GM11168 (cell line): ENCODE results near the gene ANKRD17.
"Not testable (repeated sequence)": the region's sequence is repeated elsewhere in the genome, so short reads cannot be mapped to it uniquely, and the experiment has no call there.

Experiments used
- in situ Hi-C: fragments of 300-500 bp; cut with MboI; formaldehyde crosslinking; loops from one replicate; pipeline ENCODE4 v1.12.0; 2022; ENCODE audit warnings: low sequenced_read_pairs; ENCODE audit not compliant: unreplicated experiment

The ANKRD17 gene

DNA sequence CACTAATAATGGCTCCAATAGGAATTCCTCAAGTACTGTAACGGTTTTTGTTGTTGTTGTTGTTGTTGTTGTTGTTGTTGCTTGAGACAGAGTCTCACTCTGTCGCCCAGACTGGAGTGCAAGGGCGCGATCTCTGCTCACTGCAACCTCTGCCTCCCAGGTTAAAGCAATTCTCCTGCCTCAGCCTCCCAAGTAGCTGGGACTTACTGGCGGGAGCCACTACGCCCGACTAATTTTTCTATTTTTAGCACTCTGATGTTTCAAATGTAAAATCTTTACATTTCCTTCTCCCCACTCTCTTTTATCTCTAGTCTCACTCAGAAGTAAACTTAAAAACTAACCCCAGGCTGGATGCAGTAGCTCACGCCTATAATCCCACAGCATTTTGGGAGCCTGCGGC is 8.0 kb downstream of the ANKRD17 start:
- in situ Hi-C loops, result no loop called here

DNA sequence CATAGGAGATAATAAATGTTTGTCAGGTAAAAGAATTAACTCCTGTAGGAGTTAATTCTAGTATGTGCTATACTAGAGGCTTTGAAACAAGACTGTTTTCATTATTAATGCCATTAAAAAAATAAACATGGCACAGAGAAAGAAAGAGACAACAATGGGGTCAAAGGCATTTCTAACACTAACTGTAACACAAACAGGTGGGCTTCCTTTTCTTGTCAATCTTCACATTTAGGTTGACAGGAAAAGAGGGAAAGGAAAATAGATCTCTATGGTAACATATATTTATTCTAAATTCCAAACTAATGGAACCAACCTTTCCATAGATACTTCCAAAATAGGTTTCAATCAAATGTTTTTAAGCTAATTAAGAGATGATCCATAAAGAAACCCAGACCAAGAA is 9.8 kb downstream of the ANKRD17 start:
- in situ Hi-C loops, result no loop called here

DNA sequence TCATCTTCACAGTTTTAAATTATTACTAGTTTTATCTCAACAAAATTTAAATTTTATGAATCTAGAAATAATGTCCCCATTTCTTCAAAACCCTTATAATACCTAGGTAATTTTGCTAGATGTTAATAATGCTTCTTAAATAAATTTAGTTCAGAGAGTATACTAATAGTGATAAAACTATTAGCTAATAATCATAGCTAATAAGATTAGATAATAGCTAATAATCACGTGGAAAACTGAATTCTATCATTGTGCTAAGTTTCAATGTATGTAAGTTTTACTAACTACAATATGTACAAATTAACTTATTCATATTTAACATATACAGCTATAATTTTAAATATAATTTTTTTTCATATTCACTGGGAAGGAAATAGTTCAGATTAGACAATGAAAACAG is 10.2 kb downstream of the ANKRD17 start:
- in situ Hi-C loops, result no loop called here

DNA sequence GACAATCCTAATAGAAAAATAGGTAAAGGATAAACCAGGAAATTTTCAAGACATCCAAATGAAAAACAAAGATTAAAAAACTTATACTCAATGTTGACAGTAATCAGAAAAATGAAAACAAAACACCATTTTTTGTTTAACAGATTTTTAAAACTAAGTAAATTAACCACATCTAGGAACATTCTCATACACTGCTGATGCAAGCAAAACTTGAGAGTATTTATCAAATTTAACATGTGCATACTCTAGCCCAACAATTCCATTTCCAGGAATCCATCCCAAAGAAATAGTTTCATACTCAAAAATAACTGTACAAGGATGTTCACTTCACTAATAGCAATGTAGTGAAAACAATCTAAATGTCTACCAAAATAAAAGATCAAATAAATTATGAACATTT is 11.5 kb downstream of the ANKRD17 start:
- in situ Hi-C loops, result no loop called here

DNA sequence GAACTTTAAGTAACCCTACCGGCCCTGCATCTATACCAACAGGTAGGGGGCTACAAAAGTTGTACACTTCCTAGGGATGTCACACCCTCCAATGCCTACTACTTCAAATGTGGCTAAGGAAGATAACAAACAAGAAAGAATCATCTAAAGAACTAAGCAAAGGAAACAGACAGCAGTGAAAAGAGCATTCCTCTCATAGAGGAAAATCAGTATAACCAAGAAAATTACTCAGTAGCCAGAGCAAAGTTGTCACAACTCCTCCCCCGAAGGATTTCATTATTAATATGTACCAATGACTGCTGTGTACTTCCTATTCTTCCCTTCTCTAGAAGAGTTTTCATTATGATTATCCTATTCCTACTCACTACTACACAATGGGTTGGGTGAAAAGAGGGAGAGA is 12.6 kb downstream of the ANKRD17 start:
- in situ Hi-C loops, result no loop called here

DNA sequence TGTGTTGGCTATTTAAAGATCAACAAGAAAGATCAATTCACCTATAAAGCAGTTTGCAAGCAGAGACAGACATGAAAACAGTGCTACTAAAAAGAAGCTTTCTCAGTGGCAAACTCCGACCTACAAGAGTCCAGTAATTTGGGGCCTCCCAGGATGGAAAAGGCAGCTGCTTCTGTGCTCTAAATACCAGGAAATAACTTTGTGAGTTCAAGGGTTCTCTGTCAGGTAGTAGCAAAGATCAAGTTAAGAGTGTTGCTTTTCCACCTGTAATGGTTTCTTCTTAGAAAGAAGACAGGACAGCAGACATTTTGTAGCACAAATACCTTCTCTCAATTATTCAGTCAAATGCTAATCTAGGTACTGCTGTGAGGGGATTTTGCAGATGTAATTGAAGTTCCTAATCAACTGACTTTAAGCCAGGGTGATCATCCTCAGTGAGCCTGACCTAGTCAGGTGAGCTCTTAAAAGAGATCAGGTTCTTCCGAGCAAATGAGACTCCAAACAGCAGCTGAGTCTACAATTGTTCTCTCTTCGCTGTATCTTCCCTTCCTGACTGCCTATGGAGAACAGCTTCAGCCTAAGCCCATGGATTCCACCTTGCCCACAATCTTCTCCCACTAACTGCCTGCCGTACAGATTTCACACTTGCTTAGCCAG is 13.5 kb downstream of the ANKRD17 start:
- in situ Hi-C loops, result no loop called here

DNA sequence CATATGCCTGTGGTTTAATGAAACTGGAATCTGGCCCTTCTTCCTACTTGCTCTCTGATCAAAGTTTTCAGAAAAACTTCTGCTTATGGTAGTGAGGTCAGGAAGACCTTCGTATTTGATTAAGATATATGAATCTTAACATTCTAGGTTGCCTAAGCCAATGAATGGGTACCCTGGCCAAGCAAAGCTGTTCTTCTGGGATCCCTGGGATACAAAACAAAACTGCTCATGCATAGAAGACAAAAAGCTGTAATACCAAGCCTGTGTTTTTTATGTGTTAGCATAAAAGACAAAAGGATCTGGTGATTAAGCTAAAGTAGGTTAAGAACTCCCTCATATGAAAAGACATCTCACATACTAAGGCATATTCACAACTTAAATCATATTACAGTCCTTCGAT is 21.6 kb downstream of the ANKRD17 start:
- in situ Hi-C loops, result no loop called here

DNA sequence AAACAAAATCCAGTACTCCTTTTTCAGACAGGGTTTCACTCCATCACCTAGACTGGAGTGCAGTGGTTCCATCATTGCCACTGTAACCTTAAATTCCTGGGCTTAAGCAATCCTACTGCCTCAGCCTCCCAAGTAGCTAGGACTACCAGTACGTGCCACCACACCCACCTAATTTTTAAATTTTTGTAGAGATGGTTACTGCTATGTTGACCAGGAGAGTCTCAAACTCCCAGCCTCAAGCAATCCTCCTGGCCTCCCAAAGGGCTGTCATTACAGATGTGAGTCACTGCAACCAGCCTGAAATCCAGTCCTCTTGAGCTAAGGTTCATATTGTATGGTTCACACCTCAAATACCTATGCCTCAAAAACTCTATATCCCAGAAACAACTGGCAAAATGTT is 22.4 kb downstream of the ANKRD17 start:
- in situ Hi-C loops, result no loop called here

DNA sequence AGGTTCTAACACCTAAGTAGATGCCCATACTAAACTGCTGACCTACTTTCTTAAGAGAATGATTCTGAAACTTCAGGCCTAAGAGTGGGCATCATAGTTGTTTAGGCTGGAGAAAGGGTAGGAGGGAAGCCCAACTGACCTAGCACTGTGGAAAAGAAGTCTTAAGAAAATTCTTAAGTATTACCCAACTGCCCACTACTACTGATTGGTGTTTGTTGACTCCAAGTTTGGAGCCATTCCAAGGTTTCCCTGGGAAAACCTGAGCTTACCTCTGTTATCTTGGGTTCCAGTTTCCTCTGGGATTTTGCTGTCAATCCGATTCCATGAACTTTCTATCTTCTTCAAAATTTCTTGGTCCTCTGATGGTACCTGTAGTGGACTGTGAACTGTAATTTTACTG is 23.9 kb downstream of the ANKRD17 start:
- in situ Hi-C loops, result no loop called here

DNA sequence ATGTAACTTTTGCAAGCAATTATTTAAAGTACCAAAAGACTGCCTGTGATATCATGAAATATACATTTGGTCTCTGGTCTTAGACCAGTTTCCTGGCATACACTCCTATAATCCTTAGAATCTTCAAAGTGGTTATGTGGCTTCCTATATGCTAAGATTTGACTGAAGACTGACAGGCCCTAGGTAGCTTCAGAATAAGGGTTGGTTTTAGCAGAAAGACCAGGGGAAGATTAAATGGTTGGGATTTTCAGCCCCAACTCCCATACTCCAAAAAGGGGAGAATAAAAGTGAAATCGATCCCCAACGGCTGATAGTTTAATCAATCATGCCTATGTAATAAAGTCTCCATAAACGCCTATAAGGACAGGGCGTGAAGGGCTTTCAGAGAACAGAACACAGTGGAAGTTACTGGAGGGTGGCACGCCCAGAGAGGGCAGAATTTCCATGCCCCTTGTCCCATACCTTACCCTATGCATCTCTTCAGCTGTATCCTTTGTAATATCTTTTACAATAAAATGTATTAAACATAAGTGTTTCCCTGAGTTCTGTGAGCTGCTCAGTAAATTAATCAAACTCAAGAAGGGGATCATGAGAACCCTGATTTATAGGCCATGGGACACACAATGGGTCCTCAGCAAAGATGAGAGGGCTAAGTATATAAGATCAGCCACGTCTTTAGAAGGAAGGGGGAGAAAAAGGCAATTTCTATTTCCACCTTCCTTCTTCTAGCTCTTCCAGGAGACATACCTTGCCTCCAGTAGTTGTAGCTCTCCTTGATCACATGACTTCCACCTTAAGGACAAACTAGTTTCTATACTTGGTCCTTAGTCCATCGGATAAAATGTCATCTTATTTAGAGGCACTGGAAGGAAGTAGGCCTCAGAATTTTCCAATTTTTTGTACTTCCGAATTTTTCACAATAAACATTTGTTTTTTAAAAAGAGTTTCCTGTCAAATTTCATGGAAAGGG is 26.8 kb downstream of the ANKRD17 start:
- in situ Hi-C loops, result no loop called here

DNA sequence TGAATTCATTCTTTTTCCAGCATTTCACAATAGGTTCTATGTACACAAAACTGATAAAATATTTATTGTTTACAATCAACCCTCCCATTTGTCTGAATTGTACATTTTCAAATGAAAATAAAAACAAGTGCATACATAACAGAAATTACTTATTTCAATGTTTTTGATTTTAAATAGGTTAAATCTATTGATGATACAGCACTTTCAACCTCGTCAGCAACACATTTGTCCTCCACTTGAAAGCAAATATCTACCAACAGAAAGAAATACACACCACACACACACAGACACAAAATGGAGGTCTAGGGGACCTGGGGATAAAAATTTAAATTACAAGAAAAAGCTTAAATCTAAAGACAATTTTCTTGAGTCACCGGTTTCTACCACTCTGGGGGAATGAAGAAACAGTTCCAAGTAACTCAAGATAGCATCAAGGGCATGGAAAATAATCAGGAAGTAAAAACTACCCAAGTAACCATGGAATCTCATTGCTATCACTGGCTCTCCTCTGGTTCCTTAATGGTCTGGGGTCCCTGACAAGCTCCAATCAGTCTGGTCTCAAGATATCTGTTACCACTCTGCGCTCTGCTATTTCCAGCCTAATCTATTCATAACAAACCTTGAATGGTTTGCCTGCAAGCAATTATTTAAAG is 27.6 kb downstream of the ANKRD17 start:
- in situ Hi-C loops, result no loop called here

DNA sequence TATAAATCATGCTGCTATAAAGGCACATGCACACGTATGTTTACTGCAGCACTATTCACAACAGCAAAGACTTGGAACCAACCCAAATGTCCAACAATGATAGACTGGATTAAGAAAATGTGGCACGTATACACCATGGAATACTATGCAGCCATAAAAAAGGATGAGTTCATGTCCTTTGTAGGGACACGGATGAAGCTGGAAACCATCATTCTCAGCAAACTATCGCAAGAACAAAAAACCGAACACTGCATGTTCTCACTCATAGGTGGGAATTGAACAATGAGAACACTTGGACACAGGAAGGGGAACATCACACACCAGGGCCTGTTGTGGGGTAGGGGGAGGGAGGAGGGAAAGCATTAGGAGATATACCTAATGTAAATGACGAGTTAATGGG is 29.8 kb downstream of the ANKRD17 start:
- in situ Hi-C loops, result not testable (repeated sequence)

DNA sequence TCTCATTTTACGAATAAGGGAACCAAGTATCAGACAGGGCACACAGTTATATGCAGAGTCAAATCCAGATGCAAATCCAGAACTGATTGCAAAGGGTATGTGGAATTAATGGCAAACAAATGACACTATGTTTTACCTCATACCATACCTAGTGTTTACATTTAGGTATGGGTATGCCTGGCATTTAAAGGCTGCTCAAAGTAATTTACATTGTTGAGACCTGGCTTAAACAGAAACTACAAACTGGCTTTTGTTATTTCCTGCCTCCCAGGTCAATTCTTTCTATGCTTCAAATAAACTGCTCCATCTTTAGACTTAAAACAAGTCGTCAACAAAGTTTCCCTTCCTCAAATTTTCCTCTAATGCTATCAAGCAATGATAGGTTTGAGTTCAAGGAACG is 33.7 kb downstream of the ANKRD17 start:
- in situ Hi-C loops, result no loop called here

DNA sequence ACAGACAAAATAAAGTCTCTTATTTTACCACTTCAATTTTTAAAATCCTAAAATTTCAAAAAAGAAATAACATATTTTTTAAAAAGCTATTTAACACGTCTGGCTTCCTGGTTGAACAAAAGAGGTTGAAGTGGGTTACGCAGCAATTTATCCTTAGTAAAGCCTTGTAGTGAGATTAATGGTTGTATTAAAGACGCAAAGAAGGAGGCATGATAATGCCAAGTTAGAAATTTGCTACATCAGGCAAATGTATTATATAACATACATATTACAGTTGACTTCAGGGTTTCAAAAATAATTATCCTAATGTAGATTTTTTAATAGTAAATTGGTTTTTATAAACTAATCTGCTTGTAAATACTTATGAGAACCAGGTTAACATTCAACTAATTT is 35.3 kb downstream of the ANKRD17 start:
- in situ Hi-C loops, result no loop called here

DNA sequence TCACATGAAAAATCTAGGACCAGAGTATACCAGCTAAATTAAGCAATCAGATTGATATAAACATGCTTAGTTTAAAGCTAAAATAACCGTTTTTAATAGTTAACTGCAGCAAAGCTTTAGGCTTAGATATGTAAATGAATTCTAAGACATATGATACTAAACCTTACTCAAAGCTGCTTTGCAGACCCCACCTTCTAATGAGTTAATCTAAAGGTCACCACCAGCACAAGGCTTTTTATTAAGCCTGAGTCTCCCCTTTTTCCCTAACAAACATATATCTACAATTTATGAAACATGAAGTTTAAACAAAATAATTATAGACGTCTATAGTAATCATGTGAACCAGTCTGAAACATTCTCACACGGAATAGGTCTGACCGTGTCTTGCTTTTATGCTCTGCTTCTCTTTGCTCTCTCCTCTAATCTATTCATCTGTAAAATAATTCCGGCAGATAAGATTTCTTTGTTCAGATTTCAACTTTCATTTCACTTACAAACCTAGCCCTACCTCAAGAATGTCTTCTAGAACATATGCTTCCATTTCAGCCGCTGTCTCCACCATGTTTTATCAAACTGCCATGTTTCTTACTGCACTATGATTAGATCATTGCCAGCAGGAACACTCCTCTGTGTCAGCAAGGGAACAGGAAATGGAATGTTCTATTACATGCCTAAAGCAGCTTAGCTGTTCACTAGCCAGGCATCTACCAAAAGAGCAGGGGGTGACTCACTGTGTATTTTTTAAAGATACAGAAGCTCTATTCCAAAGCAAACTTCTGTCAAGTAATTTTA is 35.9 kb downstream of the ANKRD17 start:
- in situ Hi-C loops, result no loop called here

DNA sequence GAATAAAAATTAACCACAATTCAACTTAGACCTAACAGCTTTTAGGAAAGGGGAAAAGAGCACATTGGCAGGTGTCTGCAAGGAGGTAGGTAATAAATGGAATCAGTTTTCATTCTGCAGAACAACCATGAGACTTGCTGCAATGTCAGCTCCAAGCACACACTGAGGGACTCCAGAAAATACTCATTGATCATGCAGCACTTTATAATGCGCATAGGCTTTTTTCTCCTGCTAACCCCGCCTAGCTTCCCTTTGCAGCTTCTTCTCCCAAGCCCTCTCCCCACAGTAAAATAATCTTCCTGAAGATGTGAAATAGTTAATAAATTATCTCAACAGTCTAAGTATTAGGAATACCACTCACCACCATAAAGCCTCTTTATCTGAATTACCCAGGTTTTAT is 36.9 kb downstream of the ANKRD17 start:
- in situ Hi-C loops, result no loop called here

DNA sequence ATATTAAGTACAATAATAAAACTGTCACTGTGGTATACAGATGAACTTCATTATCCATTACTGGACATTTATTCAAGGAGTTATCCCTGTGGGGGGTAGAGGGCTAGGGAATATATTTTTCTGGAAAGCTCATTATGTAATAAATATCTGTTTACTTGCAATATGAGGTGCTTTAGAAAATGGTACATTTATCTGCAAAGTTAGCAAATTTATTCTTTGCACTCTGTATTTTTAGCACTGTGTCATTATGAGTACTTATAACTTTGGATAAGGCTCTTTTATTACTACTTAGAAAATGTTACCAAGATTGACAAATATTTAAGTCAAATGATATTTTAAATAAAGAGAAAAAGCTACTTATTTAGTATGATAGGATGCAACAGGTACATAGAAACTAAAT is 37.8 kb downstream of the ANKRD17 start:
- in situ Hi-C loops, result no loop called here

DNA sequence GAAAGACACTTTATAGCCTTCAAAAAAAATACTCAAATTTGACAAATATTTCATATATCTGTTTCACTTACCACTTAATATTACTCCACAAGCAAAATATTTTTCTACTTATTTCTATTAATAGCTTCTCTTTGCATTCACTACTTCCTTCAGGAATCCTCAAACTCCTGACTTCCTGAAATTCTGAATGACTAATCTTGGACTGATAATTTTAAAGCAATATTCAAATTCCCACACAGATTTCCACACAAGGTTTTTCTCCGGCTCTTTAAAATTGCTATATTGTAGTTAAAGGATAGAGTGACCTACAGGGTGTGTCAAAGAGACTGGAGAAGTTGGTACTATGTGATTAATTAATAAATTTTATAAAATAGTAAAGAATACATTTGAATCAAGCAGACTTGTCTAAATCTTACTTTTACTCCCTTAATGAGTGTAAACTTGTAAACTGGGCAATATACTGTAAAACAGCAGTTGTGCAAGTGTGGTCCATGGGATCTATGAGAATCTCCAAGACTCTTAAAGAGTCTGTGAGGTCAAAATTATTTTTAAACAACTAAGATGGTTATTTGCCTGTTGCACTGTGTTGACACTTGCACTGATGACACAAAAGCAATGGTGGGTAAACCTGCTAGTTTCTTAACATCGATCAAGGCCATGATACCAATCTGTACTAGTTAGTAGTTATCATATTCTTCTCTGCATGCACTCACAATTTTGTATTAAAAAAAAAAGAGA is 44.5 kb downstream of the ANKRD17 start:
- in situ Hi-C loops, result no loop called here

DNA sequence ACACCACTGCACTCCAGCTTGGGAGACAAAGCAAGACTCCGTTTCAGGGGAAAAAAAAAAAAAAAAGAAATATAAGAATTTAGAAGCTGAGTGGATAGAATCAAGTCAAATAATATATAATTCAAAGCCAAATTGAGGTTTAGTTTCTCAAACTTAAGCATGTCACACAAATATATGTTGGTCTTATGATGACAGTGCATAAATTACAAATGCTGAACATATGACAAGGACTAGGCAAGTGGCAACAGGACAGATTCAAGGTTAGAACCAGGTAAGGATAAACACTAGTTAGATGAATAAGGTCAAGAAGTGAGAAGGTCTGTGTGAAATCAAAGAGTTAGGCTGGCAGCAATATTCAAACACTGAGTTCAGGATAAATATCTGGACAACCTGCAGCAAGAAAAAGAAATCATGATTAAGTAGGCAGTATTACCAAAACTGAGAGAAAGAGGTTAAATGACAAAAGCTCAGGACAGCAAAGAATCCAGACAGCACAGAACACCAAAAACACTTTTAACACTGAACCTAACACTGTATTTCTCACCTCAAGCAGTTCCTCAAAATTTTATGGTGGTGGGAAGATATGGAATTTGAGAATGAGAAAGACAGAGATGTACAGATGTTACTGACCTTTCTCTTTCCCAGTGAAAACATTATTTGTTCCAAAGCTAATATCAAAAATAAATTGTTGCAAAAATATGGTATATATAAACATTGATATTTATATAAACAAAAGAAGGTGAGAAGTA is 45.4 kb downstream of the ANKRD17 start:
- in situ Hi-C loops, result no loop called here
